Endothelial cell of umbilical vein (primary cell): Measurements from ENCODE around the gene P2RY6. TPM values are rescaled to one million over a fixed set of nuclear protein-coding genes. Genes with fewer than 3 reads are reported as not detected.

ENCODE experiments used
- BruUV-seq: library from RNA; stranded (reverse); fragments of 400-500 nt; replicated peaks from 2 replicates; lab custom pipeline; 2021; lab: Mats Ljungman, UMichigan
- CTCF ChIA-PET: fragments of 300-600, 350-600 bp; sonication (Branson Sonifier 250); formaldehyde crosslinking; loops from one replicate; lab custom pipeline; 2021; ENCODE audit warnings: antibody characterized with exemption, inconsistent platforms; lab: Charles Lee
- POLR2A ChIA-PET: fragments of 300-600, 350-600 bp; sonication (Branson Sonifier 250); formaldehyde crosslinking; loops from one replicate; lab custom pipeline; 2021; ENCODE audit warnings: antibody characterized with exemption, inconsistent platforms; lab: Charles Lee
- DNase-seq: peaks from one replicate; pipeline ENCODE4 v3.0.0-alpha.2; 2011; ENCODE audit warnings: low read depth, low spot score
- FAIRE-seq: peaks from 2 replicates; lab custom pipeline; 2011; peaks lifted over from hg19 to GRCh38; lab: Jason Lieb, UNC
- H2AFZ ChIP-seq: 2 replicates; pipeline ENCODE4 v1.6.0; 2012; ENCODE audit warnings: low read depth, low read length, control low read depth, inconsistent platforms
- H3K27ac ChIP-seq: 2 replicates; pipeline ENCODE4 v1.5.1; 2011; ENCODE audit warnings: low read depth, mild to moderate bottlenecking, control low read depth, low read length, moderate library complexity; ENCODE audit not compliant: insufficient read depth
- H3K27me3 ChIP-seq, 2 experiments: 2 replicates each; pipeline versions ENCODE4 v1.6.0 to v1.6.1; 2011; ENCODE audit warnings: low read length in 2 of 2, mixed read lengths in 1 of 2; ENCODE audit not compliant: control insufficient read depth in 2 of 2, insufficient read depth in 2 of 2
- H3K36me3 ChIP-seq, 2 experiments: 2 replicates in 1 of 2; 3 replicates in 1 of 2; pipeline ENCODE4 v1.5.1; 2011; ENCODE audit warnings: low read length in 2 of 2, mild to moderate bottlenecking in 1 of 2, moderate library complexity in 1 of 2; ENCODE audit not compliant: control insufficient read depth in 2 of 2, insufficient read depth in 2 of 2; ENCODE audit errors: extremely low read depth in 1 of 2
- H3K4me1 ChIP-seq: 3 replicates; pipeline ENCODE4 v1.5.1; 2011; ENCODE audit warnings: mild to moderate bottlenecking, low read length; ENCODE audit not compliant: control insufficient read depth, insufficient read depth; ENCODE audit errors: extremely low read depth
- H3K4me2 ChIP-seq: 2 replicates; pipeline ENCODE4 v1.6.1; 2011; ENCODE audit warnings: low read length, control low read depth, mixed read lengths; ENCODE audit not compliant: insufficient read depth
- H3K4me3 ChIP-seq, 3 experiments: fragments of 200-600 bp in 1 of 3; sonication (generic), shearing (Covaris generic) in 1 of 3; replicated peaks in 1 of 3; 2 replicates each; pipeline ENCODE4 v1.5.1; 2011 to 2016; ENCODE audit warnings: control low read depth in 3 of 3, low read length in 3 of 3, mild to moderate bottlenecking in 2 of 3, inconsistent platforms in 1 of 3, low read depth in 1 of 3, moderate library complexity in 1 of 3; ENCODE audit not compliant: insufficient read depth in 1 of 3
- H3K79me2 ChIP-seq: 2 replicates; pipeline ENCODE4 v1.6.0; 2012; ENCODE audit warnings: low read length, inconsistent platforms; ENCODE audit not compliant: control insufficient read depth, insufficient read depth
- H3K9ac ChIP-seq: replicated peaks from 2 replicates; pipeline ENCODE3; 2011; ENCODE audit warnings: low read length, control low read depth; ENCODE audit not compliant: insufficient read depth; ENCODE audit errors: extremely low read depth
- H3K9me1 ChIP-seq: replicated peaks from 3 replicates; pipeline ENCODE4 v1.6.0; 2011; ENCODE audit warnings: mild to moderate bottlenecking, low read length; ENCODE audit not compliant: control insufficient read depth, insufficient read depth; ENCODE audit errors: extremely low read depth
- H3K9me3 ChIP-seq: replicated peaks from 2 replicates; pipeline ENCODE4 v1.5.1; 2012; ENCODE audit warnings: low read length, inconsistent platforms; ENCODE audit not compliant: control insufficient read depth, insufficient read depth
- H4K20me1 ChIP-seq: replicated peaks from 2 replicates; pipeline ENCODE3; 2011; ENCODE audit warnings: mild to moderate bottlenecking, low read length; ENCODE audit not compliant: control insufficient read depth, insufficient read depth; ENCODE audit errors: extremely low read depth
- EZH2 ChIP-seq: IDR thresholded peaks from 2 replicates; pipeline ENCODE4 v1.6.1; 2012; ENCODE audit warnings: borderline replicate concordance, low read depth, mild to moderate bottlenecking, moderate library complexity, low read length, inconsistent platforms; ENCODE audit not compliant: severe bottlenecking
- FOS ChIP-seq: IDR thresholded peaks from 2 replicates; pipeline ENCODE4 v1.6.1; 2011; ENCODE audit warnings: mild to moderate bottlenecking, low read length, moderate library complexity, borderline replicate concordance; ENCODE audit not compliant: insufficient read depth
- JUN ChIP-seq: IDR thresholded peaks from 2 replicates; pipeline ENCODE4 v1.6.1; 2011; ENCODE audit warnings: borderline replicate concordance, low read depth; ENCODE audit not compliant: insufficient read length, insufficient read depth
- POLR2A ChIP-seq: IDR thresholded peaks from 2 replicates; pipeline ENCODE4 v1.6.1; 2012; ENCODE audit warnings: low read depth, mild to moderate bottlenecking, control low read depth, low read length
- dilution Hi-C: fragments of 300-500 bp; cut with MboI; formaldehyde crosslinking; loops from one replicate; pipeline ENCODE4 v1.15.0; 2019; ENCODE audit warnings: low sequenced_read_pairs; ENCODE audit not compliant: extremely low pct_ligation_motif_present
- intact Hi-C: fragments of 100-400 bp; cut with micrococcal nuclease; formaldehyde crosslinking; loops from one replicate; pipeline ENCODE4 v1.10.0; 2022
- polyA plus RNA-seq, 4 experiments: library from polyadenylated mRNA; depleted of rRNA in 3 of 4; stranded (reverse) in 3 of 4; unstranded in 1 of 4; fragments of >200 nt; gene quantifications; 2 replicates each; pipeline versions ENCODE4 v1.2.1 to v1.2.3, GENCODE V29; 2011 to 2012; ENCODE audit warnings: missing spikeins in 1 of 4
- total RNA-seq: library from RNA; stranded (reverse); gene quantifications from 2 replicates; pipeline ENCODE4 v1.2.3, GENCODE V29; 2021
- TF ChIP-seq, protein P1 (sequence below), 2 donors: IDR thresholded peaks; 1 replicate in 1 of 2; 2 replicates in 1 of 2; pipeline ENCODE4 v1.5.1; 2011; ENCODE audit warnings: low read length in 2 of 2, mild to moderate bottlenecking in 2 of 2, moderate library complexity in 2 of 2, control low read depth in 1 of 2, inconsistent platforms in 1 of 2, low read depth in 1 of 2; ENCODE audit not compliant: insufficient read depth in 1 of 2; ENCODE audit errors: extremely low read depth in 1 of 2
- TF ChIP-seq, protein P2 (sequence below): IDR thresholded peaks from 2 replicates; pipeline ENCODE4 v1.6.1; 2011; ENCODE audit not compliant: insufficient read depth, insufficient read length

Gene P2RY6
- total and polyA plus RNA-seq, 2 donors (not counting 3 experiments of a cell fraction or from before 2014, with no cell fraction given): 0.47 TPM; not detected in 1

DNA sequence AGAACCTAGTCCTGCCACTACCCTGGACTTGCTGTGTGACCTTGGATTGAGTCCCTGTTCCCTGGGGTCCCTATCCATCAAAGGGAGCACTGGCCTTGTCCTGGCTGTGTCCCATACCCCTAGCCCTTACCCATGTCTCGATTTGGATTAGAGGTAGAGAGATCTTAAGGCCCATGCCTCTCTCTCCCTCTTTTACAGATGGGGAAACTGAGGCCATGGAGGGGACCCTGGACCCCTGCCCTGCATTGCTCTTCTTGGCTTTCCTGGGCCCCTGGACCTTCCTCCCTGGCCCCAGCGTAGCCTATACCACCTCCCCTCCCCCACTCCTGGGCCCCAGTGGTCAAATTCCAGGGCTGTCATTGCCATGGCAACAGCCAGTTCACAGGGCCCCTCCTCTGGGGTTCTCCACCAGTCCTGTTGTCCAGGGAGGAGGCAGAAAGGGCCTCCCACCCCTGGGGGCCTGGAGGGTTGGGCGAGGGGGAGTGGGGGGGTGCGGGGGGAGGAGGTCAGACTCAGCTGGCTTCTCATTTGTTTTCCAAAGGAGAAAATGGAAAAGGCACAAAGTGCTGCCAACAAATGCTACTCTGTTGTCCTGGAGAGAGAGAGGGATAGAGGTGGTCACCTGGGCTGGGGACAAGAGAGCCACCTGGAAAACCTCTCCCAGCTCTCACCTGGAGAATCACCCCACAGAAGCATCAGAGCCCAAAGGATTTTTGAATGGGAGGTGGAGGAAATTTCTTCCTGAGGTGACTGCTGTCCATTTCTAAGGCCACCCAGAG lies 59.2 kb downstream of the P2RY6 start:
- Histone ChIP-seq H3K27me3 (no peaks in the 10 kb centered on the region), H3K36me3 (peaks cover 0 to 4% of the 10 kb centered on the region in 2 experiments), H3K9me3 (no peaks in the 10 kb centered on the region), H3K27ac (no peak overlapping the region), H3K9ac (no peak overlapping the region), H2AFZ (no peak overlapping the region), H3K9me1 (no peaks in the 10 kb centered on the region), H3K4me3 (no peak overlapping the region), H3K4me1 (peaks cover 38% of the 10 kb centered on the region), H3K4me2 (no peak overlapping the region), H4K20me1 (no peaks in the 10 kb centered on the region), H3K79me2 (peaks cover 11% of the 10 kb centered on the region)
- DNase-seq: no peak
- BruUV-seq: no TSS peak
- ChIA-PET CTCF (interaction anchor here (0.6 to 6.6 kb wide), 7 partner anchors 17 to 62 kb away, joined by 3 to 43 read pairs (median 4); partner anchors contain the start of gene ARHGEF17), POLR2A (interaction anchor here (0.5 kb wide), 1 partner anchor 24 kb away, joined by 3 read pairs; no protein-coding TSS in a partner anchor)
- no peak for TF ChIP-seq EZH2
- TF ChIP-seq FOS: no peak
- TF ChIP-seq JUN: no peak
- TF ChIP-seq, protein P1, sequence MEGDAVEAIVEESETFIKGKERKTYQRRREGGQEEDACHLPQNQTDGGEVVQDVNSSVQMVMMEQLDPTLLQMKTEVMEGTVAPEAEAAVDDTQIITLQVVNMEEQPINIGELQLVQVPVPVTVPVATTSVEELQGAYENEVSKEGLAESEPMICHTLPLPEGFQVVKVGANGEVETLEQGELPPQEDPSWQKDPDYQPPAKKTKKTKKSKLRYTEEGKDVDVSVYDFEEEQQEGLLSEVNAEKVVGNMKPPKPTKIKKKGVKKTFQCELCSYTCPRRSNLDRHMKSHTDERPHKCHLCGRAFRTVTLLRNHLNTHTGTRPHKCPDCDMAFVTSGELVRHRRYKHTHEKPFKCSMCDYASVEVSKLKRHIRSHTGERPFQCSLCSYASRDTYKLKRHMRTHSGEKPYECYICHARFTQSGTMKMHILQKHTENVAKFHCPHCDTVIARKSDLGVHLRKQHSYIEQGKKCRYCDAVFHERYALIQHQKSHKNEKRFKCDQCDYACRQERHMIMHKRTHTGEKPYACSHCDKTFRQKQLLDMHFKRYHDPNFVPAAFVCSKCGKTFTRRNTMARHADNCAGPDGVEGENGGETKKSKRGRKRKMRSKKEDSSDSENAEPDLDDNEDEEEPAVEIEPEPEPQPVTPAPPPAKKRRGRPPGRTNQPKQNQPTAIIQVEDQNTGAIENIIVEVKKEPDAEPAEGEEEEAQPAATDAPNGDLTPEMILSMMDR (IDR thresholded peaks at IDR 0.05; ENCODE audit: extremely low read depth in 1 of 2, insufficient read depth in 1 of 2, low read depth in 1 of 2, low read length in 2 of 2): no peak
- TF ChIP-seq, protein P2, sequence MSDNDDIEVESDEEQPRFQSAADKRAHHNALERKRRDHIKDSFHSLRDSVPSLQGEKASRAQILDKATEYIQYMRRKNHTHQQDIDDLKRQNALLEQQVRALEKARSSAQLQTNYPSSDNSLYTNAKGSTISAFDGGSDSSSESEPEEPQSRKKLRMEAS: no peak
- no peak for TF ChIP-seq POLR2A
- FAIRE-seq: no peak
- intact Hi-C loops (no loop called here), dilution Hi-C loops (no loop called here)
